Heart right ventricle (tissue), 16 donors: ENCODE data around the gene GRP. TPM values are rescaled to one million over a fixed set of nuclear protein-coding genes. Genes with fewer than 3 reads are reported as not detected.

Experiments used
- ATAC-seq, 8 donors: fragments of 200-7000 bp; cut with Tn5 transposase; one replicate each; pipeline ENCODE4 v1.9.1; 2020; ENCODE audit warnings: mild to moderate bottlenecking in 8 of 8, moderate library complexity in 8 of 8, moderate number of reproducible peaks in 1 of 8
- DNase-seq, 2 donors: peaks; one replicate each; pipeline ENCODE4 v3.0.0-alpha.2; 2020
- H3K27ac ChIP-seq, 10 donors: fragments of 200-600 bp; sonication (generic) in 2 of 10; one replicate each; pipeline versions ENCODE4 v1.5.0 to v1.8.0; 2020 to 2022; ENCODE audit warnings: mild to moderate bottlenecking in 3 of 10
- H3K27me3 ChIP-seq, 7 donors: fragments of 200-600 bp; one replicate each; pipeline ENCODE4 v1.8.0; 2021 to 2022; ENCODE audit warnings: mild to moderate bottlenecking in 2 of 7
- H3K36me3 ChIP-seq, 9 donors: fragments of 200-600 bp; sonication (generic) in 1 of 9; one replicate each; pipeline versions ENCODE4 v1.5.0 to v1.8.0; 2020 to 2022; ENCODE audit warnings: mild to moderate bottlenecking in 2 of 9
- H3K4me1 ChIP-seq, 9 donors: fragments of 200-600 bp; sonication (generic) in 1 of 9; one replicate each; pipeline versions ENCODE4 v1.5.0 to v1.8.0; 2020 to 2022; ENCODE audit warnings: mild to moderate bottlenecking in 4 of 9
- H3K4me3 ChIP-seq, 10 donors: fragments of 200-600 bp; sonication (generic) in 2 of 10; one replicate each; pipeline versions ENCODE4 v1.5.0 to v1.8.0; 2020 to 2022; ENCODE audit warnings: mild to moderate bottlenecking in 7 of 10, moderate library complexity in 2 of 10
- H3K9me3 ChIP-seq, 11 donors: fragments of 200-600 bp in 10 of 11; sonication (generic) in 2 of 11; one replicate each; pipeline versions ENCODE4 v1.5.0 to v1.8.0; 2013 to 2022; ENCODE audit warnings: mild to moderate bottlenecking in 2 of 11, control low read depth in 1 of 11, moderate library complexity in 1 of 11
- WGBS, 2 donors: extraction: QIAGEN DNeasy Blood & Tissue Kit; methylation state at CpG; one replicate each; pipeline ENCODE4 v1.1.7; 2013; ENCODE audit warnings: inconsistent platforms in 1 of 2; 5-methylcytosine and 5-hydroxymethylcytosine counted together
- intact Hi-C, 10 donors: fragments of 100-400 bp; cut with DNase I; formaldehyde crosslinking; loops; one replicate each; pipeline versions ENCODE4 v1.11.1 to v1.14.2; 2022
- polyA plus RNA-seq, 2 donors: library from polyadenylated mRNA; stranded (reverse); fragments of 200-250 nt; gene quantifications; one replicate each; pipeline ENCODE4 v1.2.3, GENCODE V29; 2013
- total RNA-seq, 10 donors: library from RNA; stranded (reverse); fragmentation: NEBNext Ultra II Directional in 3 of 10; extraction: Animal tissue kit (Norgen Biotek cat#: 25700) in 3 of 10; gene quantifications; one replicate each; pipeline versions ENCODE4 v1.2.1 to v1.2.4, GENCODE V29; 2021 to 2023
- TF ChIP-seq, protein P1 (sequence below), 9 donors: fragments of 200-600 bp; sonication (generic) in 2 of 9; IDR thresholded peaks; one replicate each; pipeline versions ENCODE4 v1.5.0 to v1.8.0; 2021 to 2022; ENCODE audit warnings: antibody characterized with exemption in 9 of 9, mild to moderate bottlenecking in 5 of 9, moderate library complexity in 1 of 9
- donor health status: Arrhythmogenic right ventricular cardiomyopathy.
- donor health status: ischemic (EF 13 %, LVEDD 7.1; RV severe dilation, severe dysfunction).
- donor health status: healthy with polysubstance abuse.
- donor health status: DM: no; HTN: yes; CAD: no.
- donor health status: DM: no; HTN: no; CAD: no.
- donor health status: ischemic (EF 25% LVEDD 6.9; RV normal size, moderate dysfunction).
- donor health status: ischemic (EF 25% LVEDD 5.7; RV mildly dilated, moderate dysfunction).
- donor health status: healthy.
- donor health status: DM: yes; HTN: yes; CAD: no.
- donor health status: Ischemic cardiomyopathy.
- donor health status: ischemic (EF 35%, LVEDD 5.7; RV mildly dilated, moderate dysfunction).
- donor health status: nonischemic (EF 11% LVEDD 7.7; RV severe dilation, severe dysfunction).
- donor health status: DM: yes; HTN: yes; CAD: no.
- donor health status: PGD.
- donor health status: ischemic (EF 29% LVEDD 5.4; RV normal size, mild dysfunction).
- donor health status: nonischemic (EF 23%, LVEDD 6.1; RV moderate dilation, normal function).

The GRP gene
- total and polyA plus RNA-seq, 12 donors: not detected

DNA sequence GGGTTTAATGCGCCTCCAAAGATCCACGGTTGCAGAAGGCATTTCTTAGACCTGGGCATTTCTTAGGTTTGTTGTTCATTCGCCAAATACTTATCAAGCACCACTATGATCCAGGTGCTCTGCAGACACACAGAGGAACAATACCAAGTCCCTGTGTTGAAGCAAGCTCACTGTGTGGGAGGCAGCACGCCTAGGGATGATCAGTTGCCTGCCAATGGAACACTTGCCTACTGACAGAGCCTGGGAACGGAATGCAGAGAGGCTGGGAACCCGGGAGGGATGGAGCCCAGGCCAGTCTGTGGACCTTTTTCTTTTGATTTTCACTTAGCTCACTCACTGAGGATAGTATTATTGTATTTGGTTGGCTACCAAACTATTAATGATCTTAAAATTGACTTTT lies 1.9 kb upstream of the GRP start:
- WGBS, 2 donors: 65 to 68% methylated on average over 6 of the region's 6 CpGs
- no peaks in the 10 kb centered on the region for H3K36me3 ChIP-seq
- no peaks in the 10 kb centered on the region for H3K9me3 ChIP-seq
- H3K4me3 ChIP-seq: no peak overlapping the region
- intact Hi-C loops: no loop called here
- ATAC-seq (no peak), DNase-seq (no peak)
- peaks cover 8 to 89% (median 69%) of the 10 kb centered on the region in 7 donors for H3K27me3 ChIP-seq
- peaks cover 0 to 18% (median 6%) of the 10 kb centered on the region in 9 donors for H3K4me1 ChIP-seq
- TF ChIP-seq, protein P1, sequence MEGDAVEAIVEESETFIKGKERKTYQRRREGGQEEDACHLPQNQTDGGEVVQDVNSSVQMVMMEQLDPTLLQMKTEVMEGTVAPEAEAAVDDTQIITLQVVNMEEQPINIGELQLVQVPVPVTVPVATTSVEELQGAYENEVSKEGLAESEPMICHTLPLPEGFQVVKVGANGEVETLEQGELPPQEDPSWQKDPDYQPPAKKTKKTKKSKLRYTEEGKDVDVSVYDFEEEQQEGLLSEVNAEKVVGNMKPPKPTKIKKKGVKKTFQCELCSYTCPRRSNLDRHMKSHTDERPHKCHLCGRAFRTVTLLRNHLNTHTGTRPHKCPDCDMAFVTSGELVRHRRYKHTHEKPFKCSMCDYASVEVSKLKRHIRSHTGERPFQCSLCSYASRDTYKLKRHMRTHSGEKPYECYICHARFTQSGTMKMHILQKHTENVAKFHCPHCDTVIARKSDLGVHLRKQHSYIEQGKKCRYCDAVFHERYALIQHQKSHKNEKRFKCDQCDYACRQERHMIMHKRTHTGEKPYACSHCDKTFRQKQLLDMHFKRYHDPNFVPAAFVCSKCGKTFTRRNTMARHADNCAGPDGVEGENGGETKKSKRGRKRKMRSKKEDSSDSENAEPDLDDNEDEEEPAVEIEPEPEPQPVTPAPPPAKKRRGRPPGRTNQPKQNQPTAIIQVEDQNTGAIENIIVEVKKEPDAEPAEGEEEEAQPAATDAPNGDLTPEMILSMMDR (IDR thresholded peaks at IDR 0.05): no peak
- no peak overlapping the region for H3K27ac ChIP-seq

DNA sequence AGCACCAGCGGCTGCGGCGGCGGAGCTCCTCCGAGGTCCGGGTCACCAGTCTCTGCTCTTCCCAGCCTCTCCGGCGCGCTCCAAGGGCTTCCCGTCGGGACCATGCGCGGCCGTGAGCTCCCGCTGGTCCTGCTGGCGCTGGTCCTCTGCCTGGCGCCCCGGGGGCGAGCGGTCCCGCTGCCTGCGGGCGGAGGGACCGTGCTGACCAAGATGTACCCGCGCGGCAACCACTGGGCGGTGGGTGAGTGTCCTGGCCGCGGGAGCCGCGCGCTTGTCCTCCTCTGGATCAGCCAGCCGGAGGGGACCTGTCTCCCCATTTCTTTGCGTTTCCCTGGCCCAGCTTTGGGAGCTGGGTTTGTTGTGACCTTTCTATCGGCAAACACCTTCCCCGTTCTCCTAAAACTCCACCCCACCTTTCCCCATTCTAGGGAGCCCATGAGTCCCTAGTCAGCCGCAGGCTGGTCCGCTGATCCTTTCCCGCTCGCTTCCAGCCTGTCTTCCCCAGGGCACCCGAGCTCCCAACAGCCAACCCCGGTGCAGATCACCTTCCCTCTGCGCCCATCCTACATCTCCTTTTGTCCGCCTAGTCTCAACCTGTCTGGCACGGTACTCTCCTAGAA lies 316 bp downstream of the GRP start:
- Histone ChIP-seq H3K27ac (no peak overlapping the region), H3K9me3 (no peaks in the 10 kb centered on the region), H3K4me3 (peak overlapping the region in 4 of 10 donors; percentile 13 to 24 (median 18)), H3K4me1 (peaks cover 0 to 18% (median 6%) of the 10 kb centered on the region in 9 donors), H3K36me3 (no peaks in the 10 kb centered on the region), H3K27me3 (peaks cover 8 to 86% (median 74%) of the 10 kb centered on the region in 7 donors)
- intact Hi-C loops: no loop called here
- peak in 1 of 8 donors; percentile 50 for ATAC-seq
- TF ChIP-seq, protein P1 (IDR thresholded peaks at IDR 0.05): no peak
- 1% methylated on average over 45 to 46 of the region's 46 CpGs for WGBS, 2 donors
- no peak for DNase-seq

DNA sequence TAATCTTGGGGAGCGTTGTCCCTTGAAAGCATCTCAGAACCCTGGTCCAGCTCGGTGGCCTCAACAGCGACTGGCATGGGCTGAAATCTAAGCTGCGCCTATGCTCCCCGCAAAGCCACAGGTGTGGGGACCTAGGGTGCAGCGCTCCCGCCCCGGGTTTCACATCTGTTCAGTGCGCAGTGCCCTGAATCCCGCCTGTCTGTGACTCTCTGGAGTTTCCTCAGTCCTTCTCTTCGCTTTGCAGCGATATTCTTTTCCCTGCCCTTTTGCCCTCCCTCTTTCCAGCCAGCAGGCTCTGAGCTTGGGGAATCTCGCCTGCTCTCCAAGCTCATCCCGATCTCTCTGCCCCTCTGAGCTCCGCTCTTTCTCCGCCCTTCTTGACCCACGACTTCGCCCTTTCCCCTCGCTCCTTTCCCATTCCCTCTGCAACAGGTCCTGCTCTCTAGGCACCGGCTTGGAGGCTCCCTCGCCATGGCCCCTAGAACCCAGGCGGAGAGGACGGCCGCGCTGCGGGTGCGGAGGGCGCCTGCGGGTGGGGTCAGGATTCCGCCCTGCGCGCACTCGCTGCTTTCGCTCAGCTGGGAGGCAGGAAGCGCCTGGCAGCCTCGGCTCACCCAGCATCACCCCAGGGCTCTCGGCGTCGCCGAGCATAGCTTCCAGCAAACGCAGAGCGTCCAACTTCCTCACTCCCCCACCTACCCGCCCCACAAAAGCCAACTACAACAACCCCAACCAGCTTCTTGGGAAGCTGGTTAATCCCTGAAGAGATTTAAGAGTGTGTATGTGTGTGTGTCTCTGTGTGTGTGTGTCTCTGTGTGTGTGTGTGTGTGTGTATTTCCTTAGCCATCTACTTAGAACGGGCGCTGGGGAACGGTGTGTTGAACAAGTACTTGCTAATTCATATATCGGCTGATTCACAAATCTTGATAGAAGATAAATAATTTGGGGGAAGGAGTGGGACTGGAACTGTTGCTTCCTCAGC lies 1.1 kb downstream of the GRP start:
- no peak for DNase-seq
- H3K36me3 ChIP-seq: no peaks in the 10 kb centered on the region
- intact Hi-C loops: no loop called here
- no peaks in the 10 kb centered on the region for H3K9me3 ChIP-seq
- TF ChIP-seq, protein P1 (IDR thresholded peaks at IDR 0.05): no peak
- peak overlapping the region in 7 of 10 donors; percentile 7 to 31 (median 14) for H3K4me3 ChIP-seq
- H3K27me3 ChIP-seq: peaks cover 8 to 82% (median 73%) of the 10 kb centered on the region in 7 donors
- H3K4me1 ChIP-seq: peaks cover 0 to 18% (median 6%) of the 10 kb centered on the region in 9 donors
- peak in 2 of 8 donors; percentile 38 to 52 for ATAC-seq
- H3K27ac ChIP-seq: no peak overlapping the region
- WGBS, 2 donors: 1 to 2% methylated on average over 47 of the region's 47 CpGs

DNA sequence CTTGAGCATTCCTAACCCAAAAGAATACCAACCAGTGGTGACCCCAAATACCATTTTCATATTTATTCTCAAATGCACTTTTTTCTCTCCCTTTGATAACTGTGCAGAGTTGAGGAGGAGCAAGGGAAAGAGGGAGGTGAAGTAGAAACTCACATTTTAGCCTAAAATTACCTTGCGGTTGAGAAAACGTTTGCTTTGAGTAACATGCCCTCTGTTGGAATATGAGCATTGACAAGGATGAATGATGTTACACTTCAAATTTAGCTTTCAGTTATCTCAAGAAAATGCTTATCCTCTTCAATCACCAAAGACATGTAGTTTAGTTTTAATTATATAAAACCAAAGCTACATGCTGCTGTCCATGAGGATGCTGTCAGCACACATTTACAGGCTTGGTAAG lies 2.4 kb downstream of the GRP start:
- Histone ChIP-seq H3K27ac (no peak overlapping the region), H3K27me3 (peaks cover 8 to 74% (median 63%) of the 10 kb centered on the region in 7 donors), H3K4me3 (no peak overlapping the region), H3K4me1 (peaks cover 0 to 18% (median 6%) of the 10 kb centered on the region in 9 donors), H3K36me3 (no peaks in the 10 kb centered on the region), H3K9me3 (no peaks in the 10 kb centered on the region)
- no peak for DNase-seq
- TF ChIP-seq, protein P1 (IDR thresholded peaks at IDR 0.05): no peak
- intact Hi-C loops: no loop called here
- 67 to 76% methylated on average over 2 of the region's 2 CpGs for WGBS, 2 donors
- no peak for ATAC-seq
